Endothelial cell of umbilical vein (primary cell): ENCODE data around the gene RARA. TPM values are rescaled to one million over a fixed set of nuclear protein-coding genes. Genes with fewer than 3 reads are reported as not detected.

Source experiments
- BruUV-seq: library from RNA; stranded (reverse); fragments of 400-500 nt; replicated peaks from 2 replicates; lab custom pipeline; 2021; lab: Mats Ljungman, UMichigan
- CTCF ChIA-PET: fragments of 300-600, 350-600 bp; sonication (Branson Sonifier 250); formaldehyde crosslinking; loops from one replicate; lab custom pipeline; 2021; ENCODE audit warnings: antibody characterized with exemption, inconsistent platforms; lab: Charles Lee
- POLR2A ChIA-PET: fragments of 300-600, 350-600 bp; sonication (Branson Sonifier 250); formaldehyde crosslinking; loops from one replicate; lab custom pipeline; 2021; ENCODE audit warnings: antibody characterized with exemption, inconsistent platforms; lab: Charles Lee
- DNase-seq: peaks from one replicate; pipeline ENCODE4 v3.0.0-alpha.2; 2011; ENCODE audit warnings: low read depth, low spot score
- FAIRE-seq: peaks from 2 replicates; lab custom pipeline; 2011; peaks lifted over from hg19 to GRCh38; lab: Jason Lieb, UNC
- H2AFZ ChIP-seq: 2 replicates; pipeline ENCODE4 v1.6.0; 2012; ENCODE audit warnings: low read depth, low read length, control low read depth, inconsistent platforms
- H3K27ac ChIP-seq: 2 replicates; pipeline ENCODE4 v1.5.1; 2011; ENCODE audit warnings: low read depth, mild to moderate bottlenecking, control low read depth, low read length, moderate library complexity; ENCODE audit not compliant: insufficient read depth
- H3K27me3 ChIP-seq, 2 experiments: 2 replicates each; pipeline versions ENCODE4 v1.6.0 to v1.6.1; 2011; ENCODE audit warnings: low read length in 2 of 2, mixed read lengths in 1 of 2; ENCODE audit not compliant: control insufficient read depth in 2 of 2, insufficient read depth in 2 of 2
- H3K36me3 ChIP-seq, 2 experiments: 2 replicates in 1 of 2; 3 replicates in 1 of 2; pipeline ENCODE4 v1.5.1; 2011; ENCODE audit warnings: low read length in 2 of 2, mild to moderate bottlenecking in 1 of 2, moderate library complexity in 1 of 2; ENCODE audit not compliant: control insufficient read depth in 2 of 2, insufficient read depth in 2 of 2; ENCODE audit errors: extremely low read depth in 1 of 2
- H3K4me1 ChIP-seq: 3 replicates; pipeline ENCODE4 v1.5.1; 2011; ENCODE audit warnings: mild to moderate bottlenecking, low read length; ENCODE audit not compliant: control insufficient read depth, insufficient read depth; ENCODE audit errors: extremely low read depth
- H3K4me2 ChIP-seq: 2 replicates; pipeline ENCODE4 v1.6.1; 2011; ENCODE audit warnings: low read length, control low read depth, mixed read lengths; ENCODE audit not compliant: insufficient read depth
- H3K4me3 ChIP-seq, 3 experiments: fragments of 200-600 bp in 1 of 3; sonication (generic), shearing (Covaris generic) in 1 of 3; replicated peaks in 1 of 3; 2 replicates each; pipeline ENCODE4 v1.5.1; 2011 to 2016; ENCODE audit warnings: control low read depth in 3 of 3, low read length in 3 of 3, mild to moderate bottlenecking in 2 of 3, inconsistent platforms in 1 of 3, low read depth in 1 of 3, moderate library complexity in 1 of 3; ENCODE audit not compliant: insufficient read depth in 1 of 3
- H3K79me2 ChIP-seq: 2 replicates; pipeline ENCODE4 v1.6.0; 2012; ENCODE audit warnings: low read length, inconsistent platforms; ENCODE audit not compliant: control insufficient read depth, insufficient read depth
- H3K9ac ChIP-seq: replicated peaks from 2 replicates; pipeline ENCODE3; 2011; ENCODE audit warnings: low read length, control low read depth; ENCODE audit not compliant: insufficient read depth; ENCODE audit errors: extremely low read depth
- H3K9me1 ChIP-seq: replicated peaks from 3 replicates; pipeline ENCODE4 v1.6.0; 2011; ENCODE audit warnings: mild to moderate bottlenecking, low read length; ENCODE audit not compliant: control insufficient read depth, insufficient read depth; ENCODE audit errors: extremely low read depth
- H3K9me3 ChIP-seq: replicated peaks from 2 replicates; pipeline ENCODE4 v1.5.1; 2012; ENCODE audit warnings: low read length, inconsistent platforms; ENCODE audit not compliant: control insufficient read depth, insufficient read depth
- H4K20me1 ChIP-seq: replicated peaks from 2 replicates; pipeline ENCODE3; 2011; ENCODE audit warnings: mild to moderate bottlenecking, low read length; ENCODE audit not compliant: control insufficient read depth, insufficient read depth; ENCODE audit errors: extremely low read depth
- EZH2 ChIP-seq: IDR thresholded peaks from 2 replicates; pipeline ENCODE4 v1.6.1; 2012; ENCODE audit warnings: borderline replicate concordance, low read depth, mild to moderate bottlenecking, moderate library complexity, low read length, inconsistent platforms; ENCODE audit not compliant: severe bottlenecking
- FOS ChIP-seq: IDR thresholded peaks from 2 replicates; pipeline ENCODE4 v1.6.1; 2011; ENCODE audit warnings: mild to moderate bottlenecking, low read length, moderate library complexity, borderline replicate concordance; ENCODE audit not compliant: insufficient read depth
- GATA2 ChIP-seq: IDR thresholded peaks from 2 replicates; pipeline ENCODE4 v1.7.0; 2011; ENCODE audit warnings: low read depth, mild to moderate bottlenecking, moderate library complexity, mixed read lengths, low read length; ENCODE audit not compliant: insufficient read length, insufficient read depth
- MYC ChIP-seq: IDR thresholded peaks from one replicate; pipeline ENCODE4 v1.6.1; 2011; ENCODE audit warnings: mild to moderate bottlenecking, low read depth, low read length
- POLR2AphosphoS5 ChIP-seq: IDR thresholded peaks from 2 replicates; pipeline ENCODE4 v1.6.1; 2012; ENCODE audit warnings: low read depth, mild to moderate bottlenecking, control low read depth, low read length, moderate library complexity; ENCODE audit not compliant: insufficient read depth
- dilution Hi-C: fragments of 300-500 bp; cut with MboI; formaldehyde crosslinking; loops from one replicate; pipeline ENCODE4 v1.15.0; 2019; ENCODE audit warnings: low sequenced_read_pairs; ENCODE audit not compliant: extremely low pct_ligation_motif_present
- intact Hi-C: fragments of 100-400 bp; cut with micrococcal nuclease; formaldehyde crosslinking; loops from one replicate; pipeline ENCODE4 v1.10.0; 2022
- polyA plus RNA-seq, 4 experiments: library from polyadenylated mRNA; depleted of rRNA in 3 of 4; stranded (reverse) in 3 of 4; unstranded in 1 of 4; fragments of >200 nt; gene quantifications; 2 replicates each; pipeline versions ENCODE4 v1.2.1 to v1.2.3, GENCODE V29; 2011 to 2012; ENCODE audit warnings: missing spikeins in 1 of 4
- total RNA-seq: library from RNA; stranded (reverse); gene quantifications from 2 replicates; pipeline ENCODE4 v1.2.3, GENCODE V29; 2021
- TF ChIP-seq, protein P1 (sequence below): IDR thresholded peaks from 2 replicates; pipeline ENCODE4 v1.6.1; 2011; ENCODE audit not compliant: insufficient read depth, insufficient read length

The RARA gene
- total and polyA plus RNA-seq, 2 donors (not counting 3 experiments of a cell fraction or from before 2014, with no cell fraction given) = 11.9 to 37.8 TPM

DNA sequence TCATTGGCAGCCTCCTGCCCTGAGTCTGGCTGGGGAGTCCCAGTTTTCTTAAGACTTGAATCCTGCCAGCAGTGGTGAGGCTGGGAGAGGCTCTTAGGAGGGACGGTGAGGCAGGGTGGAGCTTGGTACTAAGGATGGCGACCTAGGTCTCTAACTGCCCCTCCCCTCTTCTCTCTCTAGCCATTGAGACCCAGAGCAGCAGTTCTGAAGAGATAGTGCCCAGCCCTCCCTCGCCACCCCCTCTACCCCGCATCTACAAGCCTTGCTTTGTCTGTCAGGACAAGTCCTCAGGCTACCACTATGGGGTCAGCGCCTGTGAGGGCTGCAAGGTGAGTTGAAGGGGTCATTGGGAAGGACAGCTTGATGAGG lies 39.1 kb downstream of the RARA start:
- intact Hi-C loops (loop anchor here (5.0 kb wide), 1 partner anchor 131 kb away; the partner anchor contains the start of gene WIPF2), dilution Hi-C loops (no loop called here)
- TF ChIP-seq POLR2AphosphoS5 = no peak
- no peak for TF ChIP-seq EZH2
- Histone ChIP-seq H2AFZ (no peak overlapping the region), H3K36me3 (peaks cover 3 to 34% of the 10 kb centered on the region in 2 experiments), H3K9ac (no peak overlapping the region), H3K4me1 (peaks cover 65% of the 10 kb centered on the region), H3K4me2 (peak overlapping the region; percentile 37), H3K27ac (peak overlapping the region; percentile 41), H3K4me3 (no peak overlapping the region), H3K9me1 (no peaks in the 10 kb centered on the region), H3K9me3 (no peaks in the 10 kb centered on the region), H3K27me3 (no peaks in the 10 kb centered on the region), H4K20me1 (no peaks in the 10 kb centered on the region), H3K79me2 (peaks cover 67% of the 10 kb centered on the region)
- DNase-seq (no peak), FAIRE-seq (no peak)
- CTCF ChIA-PET = interaction anchor here (0.9 to 18.3 kb wide), 7 partner anchors 13 to 185 kb away, joined by 3 to 530 read pairs (median 3); partner anchors contain the start of genes RARA, TOP2A and WIPF2
- POLR2A ChIA-PET = no interaction called here
- BruUV-seq = no TSS peak

DNA sequence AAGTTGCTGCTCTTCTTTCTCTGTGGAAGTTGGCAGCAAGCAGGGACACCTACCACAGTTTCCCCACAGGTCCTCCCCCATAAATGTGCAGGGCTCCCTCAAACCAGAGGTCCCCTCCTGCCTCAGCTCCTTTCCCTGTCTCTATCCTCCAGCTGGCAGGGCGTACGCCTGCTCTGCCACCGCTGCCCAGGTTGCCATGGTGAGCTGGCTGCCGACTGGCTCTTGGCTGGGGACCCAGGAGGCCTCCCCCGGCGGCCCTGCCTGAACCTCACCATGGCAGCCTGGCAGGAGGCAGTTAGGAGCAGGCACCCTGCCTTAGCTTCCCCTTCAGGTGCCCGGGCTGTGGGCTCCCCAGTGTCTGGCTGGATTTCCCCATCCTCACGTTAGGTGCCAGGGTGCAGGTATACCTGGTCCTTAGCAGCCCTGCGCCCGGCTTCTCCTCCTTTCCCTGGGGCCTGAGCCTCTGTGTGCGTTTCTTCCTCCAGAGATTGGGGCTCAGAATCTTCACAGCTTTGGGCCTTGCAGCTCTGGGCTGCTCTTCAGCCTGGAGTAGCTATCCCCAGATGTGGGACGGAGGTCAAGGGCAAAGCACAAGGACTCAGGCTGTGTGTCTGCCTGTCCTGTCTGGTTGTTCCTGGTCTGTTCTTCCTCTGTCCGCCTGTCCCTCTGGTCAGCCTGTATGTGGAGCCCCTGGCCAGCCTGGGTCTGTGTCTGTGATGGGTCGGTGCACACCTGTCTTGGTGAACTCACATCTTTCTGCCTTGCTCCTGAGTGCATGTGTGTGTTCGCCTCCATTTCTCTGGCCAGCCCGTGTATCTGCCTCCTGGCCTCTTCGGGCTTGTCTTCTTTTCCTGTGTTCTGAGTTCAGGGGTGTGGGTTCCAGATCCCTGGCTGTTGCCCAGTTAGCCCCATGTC lies 39.8 kb downstream of the RARA start:
- Histone ChIP-seq H3K27ac (no peak overlapping the region), H3K79me2 (peaks cover 60% of the 10 kb centered on the region), H3K36me3 (peaks cover 3 to 37% of the 10 kb centered on the region in 2 experiments), H4K20me1 (no peaks in the 10 kb centered on the region), H3K27me3 (no peaks in the 10 kb centered on the region), H3K4me3 (no peak overlapping the region), H2AFZ (no peak overlapping the region), H3K9ac (no peak overlapping the region), H3K4me1 (peaks cover 59% of the 10 kb centered on the region), H3K9me3 (no peaks in the 10 kb centered on the region), H3K4me2 (no peak overlapping the region), H3K9me1 (no peaks in the 10 kb centered on the region)
- CTCF ChIA-PET = interaction anchor here (0.9 to 18.3 kb wide), 4 partner anchors 19 to 184 kb away, joined by 3 to 530 read pairs (median 56); partner anchors contain the start of gene RARA
- POLR2A ChIA-PET = no interaction called here
- no TSS peak for BruUV-seq
- DNase-seq = no peak
- intact Hi-C loops = loop anchor here (5.0 kb wide), 1 partner anchor 132 kb away; the partner anchor contains the start of gene WIPF2
- FAIRE-seq = no peak
- dilution Hi-C loops = no loop called here
- TF ChIP-seq, protein P1, sequence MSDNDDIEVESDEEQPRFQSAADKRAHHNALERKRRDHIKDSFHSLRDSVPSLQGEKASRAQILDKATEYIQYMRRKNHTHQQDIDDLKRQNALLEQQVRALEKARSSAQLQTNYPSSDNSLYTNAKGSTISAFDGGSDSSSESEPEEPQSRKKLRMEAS = no peak
- TF ChIP-seq GATA2 = no peak
- no peak for TF ChIP-seq EZH2
- no peak for TF ChIP-seq POLR2AphosphoS5
- no peak for TF ChIP-seq FOS
- TF ChIP-seq MYC = no peak
